Lower leg skin (tissue), 3 donors: ENCODE measurements around the gene ZBTB40.

ENCODE experiments used
- CTCF ChIP-seq, 3 donors: fragments of 450-650 bp; IDR thresholded peaks; one replicate each; pipeline ENCODE4 v1.5.1; 2016; ENCODE audit warnings: antibody characterized with exemption in 3 of 3, mild to moderate bottlenecking in 3 of 3, moderate library complexity in 2 of 3
- POLR2A ChIP-seq, 2 donors: fragments of 450-650 bp; IDR thresholded peaks; one replicate each; pipeline ENCODE4 v1.6.1; 2016 to 2017; ENCODE audit warnings: antibody characterized with exemption in 2 of 2, mild to moderate bottlenecking in 1 of 2, moderate library complexity in 1 of 2

DNA sequence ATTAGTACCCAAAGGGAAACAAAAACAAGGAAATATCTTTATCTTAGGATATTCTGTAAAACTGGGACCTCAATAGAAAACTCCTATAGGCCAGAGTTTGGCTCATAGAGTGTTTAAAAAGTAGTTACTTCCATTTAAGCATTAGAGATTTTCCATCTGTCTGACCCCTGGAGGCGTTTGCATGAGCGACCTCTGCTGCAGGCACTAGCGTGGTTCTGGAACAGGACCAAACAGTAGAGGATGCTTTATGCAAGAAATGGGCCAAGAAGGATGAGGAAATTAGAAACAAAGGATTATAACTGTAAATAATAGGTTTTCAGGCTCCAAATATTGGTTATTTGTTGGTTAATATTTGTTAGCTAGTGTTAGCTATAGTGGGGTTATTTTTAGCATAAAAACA lies 5.7 kb downstream of the ZBTB40 start:
- TF ChIP-seq POLR2A (IDR thresholded peaks at IDR 0.05) (no peak), CTCF (IDR thresholded peaks at IDR 0.05) (no peak)
